Neural crest cell (in vitro differentiated cells): ENCODE data around the gene OR7G1. TPM values are rescaled to one million over a fixed set of nuclear protein-coding genes. Genes with fewer than 3 reads are reported as not detected.

ENCODE experiments used
- DNase-seq: peaks from one replicate; pipeline ENCODE4 v3.0.0; 2021; ENCODE audit warnings: low read depth, mixed read lengths, low spot score
- H3K27ac Mint-ChIP-seq: one replicate; pipeline ENCODE4 v1.8.0; 2021; ENCODE audit warnings: mild to moderate bottlenecking, mixed read lengths; ENCODE audit not compliant: unreplicated experiment
- H3K27me3 Mint-ChIP-seq: 2 replicates; pipeline ENCODE4 v1.8.0; 2021; ENCODE audit warnings: low read depth, mild to moderate bottlenecking, mixed read lengths
- H3K36me3 Mint-ChIP-seq: 2 replicates; pipeline ENCODE4 v1.8.0; 2021; ENCODE audit warnings: low read depth, mild to moderate bottlenecking, mixed read lengths
- H3K4me1 Mint-ChIP-seq: 2 replicates; pipeline ENCODE4 v1.8.0; 2021; ENCODE audit warnings: mixed read lengths
- H3K4me3 Mint-ChIP-seq: one replicate; pipeline ENCODE4 v1.8.0; 2021; ENCODE audit warnings: mild to moderate bottlenecking, mixed read lengths
- H3K9me3 Mint-ChIP-seq: 2 replicates; pipeline ENCODE4 v1.8.0; 2021; ENCODE audit warnings: mixed read lengths
- total RNA-seq: library from RNA; stranded (reverse); gene quantifications from 2 replicates; pipeline ENCODE4 v1.2.1, GENCODE V29; 2021
- TF ChIP-seq, protein P1 (sequence below): fragments of 200-600 bp; sonication (generic); conservative IDR thresholded peaks from 2 replicates; pipeline ENCODE4 v1.5.0; 2021; ENCODE audit warnings: antibody characterized with exemption, mild to moderate bottlenecking

OR7G1 gene
- total RNA-seq, 1 donor from 2014 or later, result not detected

DNA sequence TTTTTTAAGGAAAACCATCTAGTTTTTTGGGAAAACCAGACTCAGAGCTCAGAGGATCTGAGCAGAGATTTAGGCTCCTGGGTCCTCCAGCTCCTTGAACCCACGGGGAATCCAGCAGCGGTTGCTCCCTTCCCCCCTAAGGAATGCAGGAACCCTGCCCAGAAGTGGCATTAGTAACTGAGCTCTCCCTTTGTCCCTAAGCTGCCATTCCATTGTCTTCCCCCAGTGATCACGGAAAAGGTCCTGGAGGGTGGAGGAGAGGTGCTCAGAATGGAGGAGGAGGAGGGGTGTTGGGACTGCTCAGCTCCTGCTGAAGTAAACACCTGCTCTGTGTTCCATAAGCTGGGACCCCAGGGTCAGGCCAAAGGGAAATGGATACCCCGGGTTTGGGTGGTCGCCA, 45.5 kb downstream of the OR7G1 start:
- Mint-ChIP-seq H3K4me1 (no peaks in the 10 kb centered on the region), H3K9me3 (no peaks in the 10 kb centered on the region), H3K4me3 (no peak overlapping the region), H3K27ac (no peak overlapping the region), H3K36me3 (no peaks in the 10 kb centered on the region), H3K27me3 (no peaks in the 10 kb centered on the region)
- no peak for DNase-seq
- TF ChIP-seq, protein P1, sequence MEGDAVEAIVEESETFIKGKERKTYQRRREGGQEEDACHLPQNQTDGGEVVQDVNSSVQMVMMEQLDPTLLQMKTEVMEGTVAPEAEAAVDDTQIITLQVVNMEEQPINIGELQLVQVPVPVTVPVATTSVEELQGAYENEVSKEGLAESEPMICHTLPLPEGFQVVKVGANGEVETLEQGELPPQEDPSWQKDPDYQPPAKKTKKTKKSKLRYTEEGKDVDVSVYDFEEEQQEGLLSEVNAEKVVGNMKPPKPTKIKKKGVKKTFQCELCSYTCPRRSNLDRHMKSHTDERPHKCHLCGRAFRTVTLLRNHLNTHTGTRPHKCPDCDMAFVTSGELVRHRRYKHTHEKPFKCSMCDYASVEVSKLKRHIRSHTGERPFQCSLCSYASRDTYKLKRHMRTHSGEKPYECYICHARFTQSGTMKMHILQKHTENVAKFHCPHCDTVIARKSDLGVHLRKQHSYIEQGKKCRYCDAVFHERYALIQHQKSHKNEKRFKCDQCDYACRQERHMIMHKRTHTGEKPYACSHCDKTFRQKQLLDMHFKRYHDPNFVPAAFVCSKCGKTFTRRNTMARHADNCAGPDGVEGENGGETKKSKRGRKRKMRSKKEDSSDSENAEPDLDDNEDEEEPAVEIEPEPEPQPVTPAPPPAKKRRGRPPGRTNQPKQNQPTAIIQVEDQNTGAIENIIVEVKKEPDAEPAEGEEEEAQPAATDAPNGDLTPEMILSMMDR, result no peak

DNA sequence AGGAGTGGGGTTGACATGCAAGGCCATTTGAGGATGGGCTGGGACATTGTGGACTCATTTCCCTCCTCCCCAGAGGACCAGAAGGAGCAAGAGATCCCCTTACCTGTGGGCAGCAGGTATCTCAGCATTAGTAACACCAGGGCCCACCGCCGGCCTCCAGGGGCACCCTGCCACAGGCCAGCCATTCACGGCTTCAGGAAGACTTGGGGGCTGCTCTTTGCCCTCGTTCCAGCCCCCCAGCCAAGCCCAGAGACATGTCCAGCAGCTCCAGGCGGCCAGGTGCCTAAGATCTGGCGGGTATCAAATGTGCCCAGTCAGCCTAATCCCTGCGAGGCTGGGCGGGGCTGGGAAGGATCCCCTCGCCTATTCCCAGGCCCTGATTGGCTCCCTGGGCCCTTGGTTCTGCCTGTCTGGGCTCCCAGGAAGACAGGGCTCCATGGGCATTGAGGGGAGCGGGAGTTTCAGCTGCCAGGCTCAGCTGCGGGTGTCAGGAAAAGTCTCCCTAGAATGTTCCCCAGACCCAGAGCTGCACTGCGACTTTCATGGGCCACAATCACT, 50.0 kb downstream of the OR7G1 start:
- H3K36me3 Mint-ChIP-seq, result no peaks in the 10 kb centered on the region
- no peak overlapping the region for H3K27ac Mint-ChIP-seq
- TF ChIP-seq, protein P1, result no peak
- H3K4me3 Mint-ChIP-seq, result no peak overlapping the region
- no peaks in the 10 kb centered on the region for H3K27me3 Mint-ChIP-seq
- DNase-seq, result no peak
- no peaks in the 10 kb centered on the region for H3K9me3 Mint-ChIP-seq
- H3K4me1 Mint-ChIP-seq, result no peaks in the 10 kb centered on the region

Other genes with a start within 250 kb of the OR7G1 start
- 0.02 TPM in 1 of 2 replicates, not detected in the other for gene MUC16, start 105.4 kb downstream of the OR7G1 start, total RNA-seq
- not detected in 2 replicates for gene OR1M1, start 28.7 kb downstream of the OR7G1 start, total RNA-seq
- gene OR7G2, start 8.3 kb downstream of the OR7G1 start, total RNA-seq, result not detected in 2 replicates
- not detected in 2 replicates for gene OR7G3, start 11.2 kb upstream of the OR7G1 start, total RNA-seq
- gene ZNF317, start 24.6 kb upstream of the OR7G1 start, total RNA-seq, result 40.9 and 44.0 TPM in 2 replicates
- gene OR7D2, start 63.2 kb upstream of the OR7G1 start, total RNA-seq, result 1.6 and 1.9 TPM in 2 replicates
- gene OR7D4, start 103.8 kb upstream of the OR7G1 start, total RNA-seq, result not detected in 2 replicates
- not detected in 2 replicates for gene OR7E24, start 135.2 kb upstream of the OR7G1 start, total RNA-seq
- 6.7 and 7.3 TPM in 2 replicates for gene ZNF699, start 194.1 kb upstream of the OR7G1 start, total RNA-seq
- 24.0 and 26.5 TPM in 2 replicates for gene ZNF559, start 208.4 kb upstream of the OR7G1 start, total RNA-seq
- 8.0 and 9.6 TPM in 2 replicates for gene ZNF177, start 247.2 kb upstream of the OR7G1 start, total RNA-seq